ENCODE measurements around the gene CDHR3. TPM values are rescaled to one million over a fixed set of nuclear protein-coding genes. Genes with fewer than 3 reads are reported as not detected.

CDHR3 gene
- total and polyA plus RNA-seq, 9 of the 15 experiments (the other 6 are each of a cell fraction or from before 2014, with no cell fraction given), result 0.03 to 0.66 (median 0.24) TPM; not detected in 1

GRCh38 chr7:106050002-106050745, 87.1 kb downstream of the CDHR3 start (continued):
- TF ChIP-seq PTRF (tag; IDR thresholded peaks at IDR 0.05) (no peak), VEZF1 (CRISPR knock-in tag; IDR thresholded peaks at IDR 0.05) (peak; percentile 32; the same call in 1 of the 2 replicates), ZNF347 (CRISPR knock-in tag; IDR thresholded peaks at IDR 0.05; ENCODE audit: low read depth) (no peak), USF1 (CRISPR knock-in tag; IDR thresholded peaks at IDR 0.05) (no peak), ARID1B (IDR thresholded peaks at IDR 0.05) (no peak), NFXL1 (CRISPR knock-in tag; IDR thresholded peaks at IDR 0.05) (no peak), CBFA2T2 (conservative IDR thresholded peaks at IDR 0.05) (no peak), SIN3B (IDR thresholded peaks at IDR 0.05; ENCODE audit: low read depth) (no peak), PRDM10 (IDR thresholded peaks at IDR 0.05; ENCODE audit: partially characterized antibody) (no peak), ZNF232 (CRISPR knock-in tag; IDR thresholded peaks at IDR 0.05) (no peak)

All from K562 (cell line).